Upper lobe of right lung (tissue), 1 donor: ENCODE results near the gene FHIP1B. TPM values are rescaled to one million over a fixed set of nuclear protein-coding genes. Genes with fewer than 3 reads are reported as not detected.

Experiments used
- ATAC-seq: fragments of 200-7000 bp; cut with Tn5 transposase; one replicate; pipeline ENCODE4 v1.9.1; 2020; ENCODE audit warnings: mild to moderate bottlenecking, moderate library complexity
- DNase-seq: peaks from one replicate; pipeline ENCODE4 v3.0.0-alpha.2; 2020
- H3K27ac ChIP-seq: fragments of 200-600 bp; one replicate; pipeline ENCODE4 v1.8.0; 2022
- H3K27me3 ChIP-seq: fragments of 200-600 bp; one replicate; pipeline ENCODE4 v1.8.0; 2022; ENCODE audit warnings: mild to moderate bottlenecking
- H3K36me3 ChIP-seq: fragments of 200-600 bp; one replicate; pipeline ENCODE4 v1.8.0; 2022
- H3K4me1 ChIP-seq: fragments of 200-600 bp; one replicate; pipeline ENCODE4 v1.8.0; 2022
- H3K4me3 ChIP-seq: fragments of 200-600 bp; one replicate; pipeline ENCODE4 v1.8.0; 2022; ENCODE audit warnings: mild to moderate bottlenecking
- H3K9me3 ChIP-seq: fragments of 200-600 bp; one replicate; pipeline ENCODE4 v1.8.0; 2022
- intact Hi-C: fragments of 100-400 bp; cut with DNase I; formaldehyde crosslinking; loops from one replicate; pipeline ENCODE4 v1.11.0; 2022
- total RNA-seq: library from RNA; stranded (reverse); fragmentation: NEBNext Ultra II Directional; extraction: Animal tissue kit (Norgen Biotek cat#: 25700); gene quantifications from one replicate; pipeline ENCODE4 v1.2.1, GENCODE V29; 2021
- TF ChIP-seq, protein P1 (sequence below): fragments of 200-600 bp; IDR thresholded peaks from one replicate; pipeline ENCODE4 v1.8.0; 2022; ENCODE audit warnings: antibody characterized with exemption
- donor health status: DM: no; HTN: yes; CAD: no; lungs with severe emphysema.

FHIP1B gene
- total RNA-seq, 1 donor from 2014 or later: 40.6 TPM

- no peak for DNase-seq
- intact Hi-C loops: no loop called here
- Histone ChIP-seq H3K4me1 (no peaks in the 10 kb centered on the region), H3K27ac (no peak overlapping the region), H3K9me3 (no peaks in the 10 kb centered on the region), H3K36me3 (peaks cover 49% of the 10 kb centered on the region), H3K4me3 (no peak overlapping the region), H3K27me3 (no peaks in the 10 kb centered on the region)
- TF ChIP-seq, protein P1, sequence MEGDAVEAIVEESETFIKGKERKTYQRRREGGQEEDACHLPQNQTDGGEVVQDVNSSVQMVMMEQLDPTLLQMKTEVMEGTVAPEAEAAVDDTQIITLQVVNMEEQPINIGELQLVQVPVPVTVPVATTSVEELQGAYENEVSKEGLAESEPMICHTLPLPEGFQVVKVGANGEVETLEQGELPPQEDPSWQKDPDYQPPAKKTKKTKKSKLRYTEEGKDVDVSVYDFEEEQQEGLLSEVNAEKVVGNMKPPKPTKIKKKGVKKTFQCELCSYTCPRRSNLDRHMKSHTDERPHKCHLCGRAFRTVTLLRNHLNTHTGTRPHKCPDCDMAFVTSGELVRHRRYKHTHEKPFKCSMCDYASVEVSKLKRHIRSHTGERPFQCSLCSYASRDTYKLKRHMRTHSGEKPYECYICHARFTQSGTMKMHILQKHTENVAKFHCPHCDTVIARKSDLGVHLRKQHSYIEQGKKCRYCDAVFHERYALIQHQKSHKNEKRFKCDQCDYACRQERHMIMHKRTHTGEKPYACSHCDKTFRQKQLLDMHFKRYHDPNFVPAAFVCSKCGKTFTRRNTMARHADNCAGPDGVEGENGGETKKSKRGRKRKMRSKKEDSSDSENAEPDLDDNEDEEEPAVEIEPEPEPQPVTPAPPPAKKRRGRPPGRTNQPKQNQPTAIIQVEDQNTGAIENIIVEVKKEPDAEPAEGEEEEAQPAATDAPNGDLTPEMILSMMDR: no peak
- peak; percentile 22 for ATAC-seq
Measured at GRCh38 chr11:6204706-6205105, 29.7 kb downstream of the FHIP1B start.

DNA sequence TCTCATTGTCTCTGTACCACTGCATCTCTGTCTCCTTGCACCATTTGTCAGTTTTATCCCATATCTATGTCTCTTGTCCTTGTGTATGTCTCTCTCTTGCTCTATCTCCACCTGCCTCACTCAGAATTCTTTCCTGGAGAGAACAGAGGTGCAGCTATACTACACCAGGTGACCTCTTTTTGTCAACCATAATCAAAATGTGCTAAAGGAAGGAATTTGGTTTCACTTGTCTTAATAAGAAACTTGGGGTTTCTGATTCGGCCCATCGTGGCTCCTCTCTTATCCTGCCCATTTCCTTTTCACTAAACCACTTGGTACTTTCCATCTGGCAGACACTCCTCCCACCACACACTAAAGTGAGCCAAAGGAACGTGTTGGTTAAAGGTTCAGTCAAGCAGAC is 31.1 kb downstream of the FHIP1B start:
- no peaks in the 10 kb centered on the region for H3K27me3 ChIP-seq
- TF ChIP-seq, protein P1: no peak
- intact Hi-C loops: no loop called here

DNA sequence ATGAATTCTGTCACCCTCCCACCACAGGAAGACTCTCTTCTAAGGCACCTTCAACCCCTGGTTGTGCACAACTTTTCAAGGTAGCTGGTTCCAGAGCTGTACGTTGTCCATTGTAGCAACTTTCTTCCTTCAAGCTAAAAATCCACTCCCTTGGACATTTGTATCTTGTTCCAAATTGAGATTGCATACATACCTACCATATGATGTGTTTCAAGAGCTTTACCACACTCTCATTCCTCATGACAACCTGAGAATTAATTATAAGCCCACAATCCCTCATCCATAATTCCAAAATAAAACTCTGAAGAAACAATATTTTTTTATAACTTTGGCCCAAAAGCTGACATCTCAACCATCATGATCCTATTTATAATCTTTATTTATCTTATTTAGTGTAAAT is 32.4 kb downstream of the FHIP1B start:
- Histone ChIP-seq H3K4me1 (no peaks in the 10 kb centered on the region), H3K27me3 (no peaks in the 10 kb centered on the region), H3K36me3 (peaks cover 29% of the 10 kb centered on the region), H3K27ac (no peak overlapping the region), H3K4me3 (no peak overlapping the region), H3K9me3 (no peaks in the 10 kb centered on the region)
- DNase-seq (no peak), ATAC-seq (no peak)
- TF ChIP-seq, protein P1: no peak
- intact Hi-C loops: no loop called here

More for the DNA sequence above, 31.1 kb downstream of the FHIP1B start:
- Histone ChIP-seq H3K4me1 (no peaks in the 10 kb centered on the region), H3K9me3 (no peaks in the 10 kb centered on the region), H3K4me3 (no peak overlapping the region), H3K27ac (no peak overlapping the region), H3K36me3 (peaks cover 39% of the 10 kb centered on the region)
- ATAC-seq: no peak
- DNase-seq: no peak

- Histone ChIP-seq H3K27ac (peak overlapping the region; percentile 13), H3K4me3 (no peak overlapping the region), H3K36me3 (peaks cover 25% of the 10 kb centered on the region), H3K4me1 (no peaks in the 10 kb centered on the region), H3K9me3 (no peaks in the 10 kb centered on the region), H3K27me3 (no peaks in the 10 kb centered on the region)
- intact Hi-C loops: no loop called here
- ATAC-seq (peak; percentile 39), DNase-seq (no peak)
- TF ChIP-seq, protein P1: no peak
Measured at GRCh38 chr11:6201481-6201880, 33.0 kb downstream of the FHIP1B start.

DNA sequence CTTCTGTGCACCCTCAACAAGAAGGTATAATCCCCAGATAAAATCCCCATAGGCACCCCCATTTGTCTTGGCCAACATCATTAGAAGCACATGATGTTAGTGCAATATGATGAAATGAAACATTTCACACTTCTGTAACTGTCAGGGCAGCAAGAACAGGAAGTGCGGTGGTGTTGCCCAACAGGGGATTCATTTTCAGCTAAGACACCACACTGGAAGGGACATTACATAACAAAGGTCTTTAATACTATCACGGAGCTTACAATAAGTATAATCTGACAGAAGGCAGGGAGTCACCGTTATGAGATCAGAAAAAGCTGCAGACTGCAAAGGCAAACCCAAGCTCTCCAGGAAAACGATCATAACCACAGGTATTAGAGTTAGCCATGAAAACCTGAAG is 33.5 kb downstream of the FHIP1B start:
- Histone ChIP-seq H3K9me3 (no peaks in the 10 kb centered on the region), H3K36me3 (peaks cover 20% of the 10 kb centered on the region), H3K4me1 (no peaks in the 10 kb centered on the region), H3K27ac (peak overlapping the region; percentile 13), H3K27me3 (no peaks in the 10 kb centered on the region), H3K4me3 (no peak overlapping the region)
- TF ChIP-seq, protein P1: no peak
- ATAC-seq: peak; percentile 74
- DNase-seq: peak; percentile 73
- intact Hi-C loops: no loop called here

DNA sequence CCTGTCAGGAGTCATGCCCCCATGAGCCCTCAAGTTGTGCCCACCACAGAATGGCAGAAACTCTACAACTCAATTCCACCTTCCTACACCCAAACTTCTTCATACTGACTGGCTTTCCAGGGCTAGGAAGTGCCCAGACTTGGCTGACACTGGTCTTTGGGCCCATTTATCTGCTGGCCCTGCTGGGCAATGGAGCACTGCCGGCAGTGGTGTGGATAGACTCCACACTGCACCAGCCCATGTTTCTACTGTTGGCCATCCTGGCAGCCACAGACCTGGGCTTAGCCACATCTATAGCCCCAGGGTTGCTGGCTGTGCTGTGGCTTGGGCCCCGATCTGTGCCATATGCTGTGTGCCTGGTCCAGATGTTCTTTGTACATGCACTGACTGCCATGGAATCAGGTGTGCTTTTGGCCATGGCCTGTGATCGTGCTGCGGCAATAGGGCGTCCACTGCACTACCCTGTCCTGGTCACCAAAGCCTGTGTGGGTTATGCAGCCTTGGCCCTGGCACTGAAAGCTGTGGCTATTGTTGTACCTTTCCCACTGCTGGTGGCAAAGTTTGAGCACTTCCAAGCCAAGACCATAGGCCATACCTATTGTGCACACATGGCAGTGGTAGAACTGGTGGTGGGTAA is 35.1 kb downstream of the FHIP1B start, which contains the start of gene OR52W1:
OR52W1 (plus strand) TSS at position 51 of the 637 bp plus-strand sequence; CDS start at position 51, 0 bp downstream.
- H3K4me3 ChIP-seq: no peak within 1 kb of the TSS
- TF ChIP-seq, protein P1: no peak
- ATAC-seq: no peak
- H3K4me1 ChIP-seq: no peaks in the 10 kb centered on the region
- H3K27me3 ChIP-seq: no peaks in the 10 kb centered on the region
- H3K36me3 ChIP-seq: peaks cover 4% of the 10 kb centered on the region
- no peak for DNase-seq
- no peaks in the 10 kb centered on the region for H3K9me3 ChIP-seq
- no peak within 1 kb of the TSS for H3K27ac ChIP-seq
- intact Hi-C loops: no loop called here
